Type B pancreatic cell (in vitro differentiated cells): ENCODE results near the gene PDCD2. TPM values are rescaled to one million over a fixed set of nuclear protein-coding genes. Genes with fewer than 3 reads are reported as not detected.

Experiments
- DNase-seq: peaks from one replicate; pipeline ENCODE4 v3.0.0; 2021; ENCODE audit warnings: mixed read lengths; ENCODE audit not compliant: unreplicated experiment; ENCODE audit errors: extremely low spot score
- H3K27ac Mint-ChIP-seq: 2 replicates; pipeline ENCODE4 v1.8.0; 2021; ENCODE audit warnings: mild to moderate bottlenecking, mixed read lengths
- H3K27me3 Mint-ChIP-seq: 2 replicates; pipeline ENCODE4 v1.8.0; 2021; ENCODE audit warnings: mixed read lengths
- H3K36me3 Mint-ChIP-seq: 2 replicates; pipeline ENCODE4 v1.8.0; 2021; ENCODE audit warnings: mixed read lengths
- H3K4me1 Mint-ChIP-seq: one replicate; pipeline ENCODE4 v1.8.0; 2021; ENCODE audit warnings: mixed read lengths; ENCODE audit not compliant: unreplicated experiment
- H3K4me3 Mint-ChIP-seq: 2 replicates; pipeline ENCODE4 v1.8.0; 2021; ENCODE audit warnings: mild to moderate bottlenecking, mixed read lengths
- H3K9me3 Mint-ChIP-seq: 2 replicates; pipeline ENCODE4 v1.8.0; 2021; ENCODE audit warnings: mixed read lengths
- CTCF ChIP-seq: fragments of 200-600 bp; sonication (generic); conservative IDR thresholded peaks from 2 replicates; pipeline ENCODE4 v1.5.0; 2021; ENCODE audit warnings: antibody characterized with exemption, mild to moderate bottlenecking
- total RNA-seq: library from RNA; stranded (reverse); gene quantifications from 2 replicates; pipeline ENCODE4 v1.2.1, GENCODE V29; 2021; ENCODE audit warnings: low replicate concordance

PDCD2 gene
- total RNA-seq, 1 donor from 2014 or later, result 69.8 TPM

GRCh38 chr6:170537329-170537728 is 47.1 kb downstream of the PDCD2 start:
- Mint-ChIP-seq H3K9me3 (no peaks in the 10 kb centered on the region), H3K4me3 (no peak overlapping the region), H3K27me3 (no peaks in the 10 kb centered on the region), H3K36me3 (peaks cover 21% of the 10 kb centered on the region), H3K27ac (no peak overlapping the region), H3K4me1 (no peaks in the 10 kb centered on the region)
- DNase-seq, result no peak
- TF ChIP-seq CTCF, result no peak

- no peak for DNase-seq
- Mint-ChIP-seq H3K4me3 (no peak overlapping the region), H3K27ac (no peak overlapping the region), H3K4me1 (no peaks in the 10 kb centered on the region), H3K36me3 (peaks cover 21% of the 10 kb centered on the region), H3K9me3 (no peaks in the 10 kb centered on the region), H3K27me3 (no peaks in the 10 kb centered on the region)
- no peak for TF ChIP-seq CTCF
These were observed 47.8 kb downstream of the PDCD2 start for GRCh38 chr6:170536671-170537070.

GRCh38 chr6:170535004-170535403 is 49.4 kb downstream of the PDCD2 start:
- no peaks in the 10 kb centered on the region for H3K9me3 Mint-ChIP-seq
- no peak for TF ChIP-seq CTCF
- no peak overlapping the region for H3K4me3 Mint-ChIP-seq
- H3K27ac Mint-ChIP-seq, result no peak overlapping the region
- H3K27me3 Mint-ChIP-seq, result no peaks in the 10 kb centered on the region
- H3K4me1 Mint-ChIP-seq, result peaks cover under 1% of the 10 kb centered on the region
- DNase-seq, result no peak
- peaks cover 21% of the 10 kb centered on the region for H3K36me3 Mint-ChIP-seq

- H3K9me3 Mint-ChIP-seq, result no peaks in the 10 kb centered on the region
- H3K36me3 Mint-ChIP-seq, result peaks cover 21% of the 10 kb centered on the region
- no peak for DNase-seq
- no peaks in the 10 kb centered on the region for H3K27me3 Mint-ChIP-seq
- peaks cover 5% of the 10 kb centered on the region for H3K4me1 Mint-ChIP-seq
- no peak overlapping the region for H3K4me3 Mint-ChIP-seq
- no peak overlapping the region for H3K27ac Mint-ChIP-seq
- no peak for TF ChIP-seq CTCF
These were observed 50.6 kb downstream of the PDCD2 start for GRCh38 chr6:170533792-170534191.

GRCh38 chr6:170532867-170533488 is 51.5 kb downstream of the PDCD2 start:
- peaks cover 21% of the 10 kb centered on the region for H3K36me3 Mint-ChIP-seq
- no peak for DNase-seq
- TF ChIP-seq CTCF, result no peak
- no peak overlapping the region for H3K4me3 Mint-ChIP-seq
- H3K27ac Mint-ChIP-seq, result no peak overlapping the region
- H3K27me3 Mint-ChIP-seq, result peaks cover 4% of the 10 kb centered on the region
- no peaks in the 10 kb centered on the region for H3K9me3 Mint-ChIP-seq
- peaks cover 5% of the 10 kb centered on the region for H3K4me1 Mint-ChIP-seq
